GM18867 (cell line): ENCODE measurements around the gene NKPD1.

Experiments used
- ATAC-seq: cut with Tn5 transposase; IDR thresholded peaks from one replicate; pipeline ENCODE4 v1.9.1; 2021; ENCODE audit warnings: mild to moderate bottlenecking, moderate library complexity; ENCODE audit not compliant: unreplicated experiment

NKPD1 gene

DNA sequence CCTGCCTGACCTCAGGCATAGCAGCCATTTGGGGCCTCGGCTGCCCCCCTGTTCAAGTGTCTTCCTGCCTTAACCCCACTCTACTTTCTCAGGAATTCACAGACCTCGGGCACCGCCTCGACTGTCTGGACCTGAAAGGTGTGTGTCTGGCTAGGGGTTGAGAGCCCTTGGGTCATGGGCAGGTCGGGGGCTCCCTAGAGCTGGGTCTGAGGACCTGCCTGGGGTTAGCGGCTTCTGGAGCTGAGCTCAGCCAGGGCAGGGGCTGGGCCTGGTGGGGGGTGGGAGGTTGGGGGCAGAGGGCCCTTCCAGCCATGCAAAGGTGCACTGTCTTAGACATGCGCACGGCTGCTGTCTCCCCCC lies 20.7 kb downstream of the NKPD1 start:
- no peak for ATAC-seq

GRCh38 chr19:45139286-45140143 lies 21.3 kb downstream of the NKPD1 start:
- no peak for ATAC-seq

DNA sequence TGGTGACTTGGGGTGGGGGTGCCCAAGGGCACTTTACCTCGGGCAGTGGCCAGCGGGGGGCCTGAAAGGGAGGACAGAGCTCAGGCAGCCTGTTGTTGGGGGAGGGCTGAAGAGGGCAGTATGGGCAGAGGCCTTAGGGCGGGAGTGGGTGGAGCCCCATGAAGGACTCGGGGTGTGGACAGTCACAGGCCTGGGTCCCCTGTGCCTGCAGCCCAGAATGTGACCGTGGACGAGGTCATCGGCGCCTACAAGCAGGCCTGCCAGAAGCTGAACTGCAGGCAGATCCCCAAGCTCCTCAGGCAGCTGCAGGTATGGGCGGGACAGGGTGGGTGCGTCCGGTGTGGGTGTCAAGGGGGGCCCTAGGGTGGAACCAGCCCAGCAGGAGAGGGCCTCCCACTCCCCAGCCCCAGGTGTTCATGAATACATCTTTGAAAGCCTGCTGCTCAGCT lies 22.5 kb downstream of the NKPD1 start:
- no peak for ATAC-seq

DNA sequence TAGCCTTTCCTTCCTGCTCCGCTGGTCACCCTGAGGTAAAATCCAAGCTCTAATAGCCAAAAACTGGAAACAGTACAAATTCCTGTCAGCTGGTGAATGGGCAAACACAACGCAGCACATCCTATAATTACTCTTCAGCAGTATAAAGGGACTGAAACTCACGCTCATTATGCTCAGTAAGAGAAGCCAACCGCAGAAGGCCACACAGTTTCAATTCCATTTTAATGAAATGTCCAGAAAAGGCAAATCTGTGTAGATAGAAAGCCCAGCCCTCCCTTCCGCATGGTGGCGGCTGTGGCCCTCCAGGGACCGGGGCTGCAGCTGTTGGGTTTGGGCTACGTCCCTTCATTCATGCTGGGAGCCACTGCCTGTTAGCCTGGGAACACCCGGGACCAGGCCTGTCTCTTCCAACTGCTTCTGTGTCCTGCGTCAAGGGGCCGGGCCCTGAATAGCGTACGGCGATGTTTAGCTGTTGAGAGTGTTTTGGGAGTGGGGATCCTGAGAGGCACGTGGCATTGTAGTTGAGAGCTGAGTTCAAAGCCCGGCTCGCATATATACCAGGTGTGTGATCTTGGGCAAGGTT lies 23.5 kb downstream of the NKPD1 start:
- ATAC-seq: peak; percentile 72

GRCh38 chr19:45136507-45137178 lies 24.1 kb downstream of the NKPD1 start:
- no peak for ATAC-seq

DNA sequence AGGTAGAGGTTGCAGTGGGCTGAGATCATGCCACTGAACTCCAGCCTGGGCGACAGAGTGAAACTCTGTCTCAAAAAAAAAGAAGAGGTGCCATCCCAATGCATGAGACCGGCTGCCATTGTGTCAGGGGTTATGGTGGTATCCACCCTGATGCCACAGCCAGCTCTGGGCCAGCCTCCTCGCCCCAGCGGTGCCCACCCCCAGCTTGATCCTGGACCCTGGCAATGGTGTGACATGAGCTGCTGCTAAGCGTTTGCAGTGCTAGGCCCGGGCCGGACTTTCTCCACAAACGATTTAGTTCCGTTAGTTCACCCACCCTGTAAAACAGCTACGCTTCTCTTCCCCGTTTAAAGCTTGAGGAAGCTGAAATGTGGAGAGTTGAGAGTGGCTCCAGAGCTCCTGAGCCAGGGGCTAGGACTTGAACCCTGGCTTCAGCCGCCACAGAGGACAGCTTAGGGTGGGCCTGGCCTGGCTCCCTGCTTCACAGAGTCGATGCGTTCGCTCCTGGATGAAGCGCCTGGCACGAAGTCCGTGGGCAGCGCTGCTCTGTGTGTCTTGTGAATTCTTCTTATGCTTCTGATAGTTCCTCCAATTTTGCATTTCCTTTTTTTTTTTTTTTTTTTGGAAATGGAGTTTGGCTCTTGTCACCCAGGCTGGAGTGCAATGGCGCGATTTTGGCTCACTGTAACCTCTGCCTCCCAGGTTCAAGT lies 25.5 kb downstream of the NKPD1 start:
- ATAC-seq: no peak

- ATAC-seq: no peak
These were observed 27.1 kb downstream of the NKPD1 start for GRCh38 chr19:45133661-45134060.

GRCh38 chr19:45130888-45131615 lies 29.7 kb downstream of the NKPD1 start:
- ATAC-seq: no peak

GRCh38 chr19:45130236-45130635 lies 30.5 kb downstream of the NKPD1 start:
- ATAC-seq: no peak

DNA sequence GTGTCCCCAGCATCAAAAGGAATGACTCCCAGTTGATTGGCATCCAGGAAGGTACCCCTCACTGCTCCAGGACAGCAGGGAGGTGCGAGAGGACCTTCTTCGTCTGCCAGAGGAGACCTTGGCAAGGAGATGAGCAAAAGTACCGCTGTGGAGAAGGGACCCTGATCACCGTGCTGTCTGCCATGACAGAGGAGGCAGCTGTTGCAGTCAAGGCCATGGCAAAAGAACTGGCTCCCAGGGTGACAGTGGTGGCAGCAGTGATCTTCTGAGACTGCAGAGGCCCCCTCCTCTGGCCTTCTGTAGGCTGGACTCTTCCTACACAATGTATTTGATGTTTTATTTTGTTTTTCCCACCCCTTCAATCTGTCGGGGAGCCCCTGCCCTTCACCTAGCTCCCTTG lies 32.0 kb downstream of the NKPD1 start:
- ATAC-seq: no peak

DNA sequence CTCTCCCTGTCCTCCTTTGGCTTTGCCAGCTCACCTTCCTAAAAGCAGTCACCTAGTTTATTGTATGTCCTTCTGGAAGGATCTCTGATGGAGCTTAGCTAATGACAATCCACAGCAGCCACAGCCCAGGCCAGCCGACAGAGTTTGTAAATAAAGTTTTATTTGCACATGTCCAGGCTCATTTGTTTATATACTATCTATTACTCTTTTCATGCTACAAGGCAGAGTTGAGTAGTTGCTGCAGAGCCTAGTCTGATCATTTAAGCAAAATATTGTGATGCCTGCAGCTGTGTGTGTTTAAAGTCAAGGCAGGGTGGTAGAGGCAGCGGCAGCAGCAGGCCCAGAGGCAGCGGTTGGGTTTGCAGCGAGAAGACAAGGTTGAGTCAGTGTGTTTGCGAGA lies 32.6 kb downstream of the NKPD1 start:
- no peak for ATAC-seq

- no peak for ATAC-seq
These were observed 34.1 kb downstream of the NKPD1 start for GRCh38 chr19:45126654-45127053.

DNA sequence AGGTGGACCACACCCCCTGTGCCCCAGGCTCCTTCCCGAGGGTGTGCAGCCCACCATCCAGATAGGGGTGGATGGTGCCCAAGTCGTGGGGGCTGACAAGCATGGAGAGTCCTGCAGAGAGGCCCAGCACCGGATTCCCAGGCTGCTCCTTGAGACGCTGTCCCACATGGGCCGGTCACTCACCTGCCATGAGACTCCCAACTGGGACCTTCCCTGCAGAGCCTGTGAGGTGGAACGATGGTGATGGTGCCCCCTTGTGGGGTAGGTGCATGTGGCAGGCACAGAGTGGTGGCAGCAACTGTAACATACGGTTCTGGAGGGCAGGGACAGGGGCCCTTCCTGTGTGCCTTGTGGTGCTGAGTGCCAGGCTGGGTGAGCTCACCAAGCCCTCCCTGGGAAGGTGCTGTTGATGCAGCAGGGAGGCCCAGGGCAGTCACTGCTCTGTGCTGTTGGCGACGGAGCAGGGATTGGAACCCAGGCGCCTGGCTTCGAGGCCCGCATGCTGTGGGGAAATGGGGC lies 34.7 kb downstream of the NKPD1 start:
- no peak for ATAC-seq

- ATAC-seq: no peak
These were observed 35.4 kb downstream of the NKPD1 start for GRCh38 chr19:45125360-45125759.

DNA sequence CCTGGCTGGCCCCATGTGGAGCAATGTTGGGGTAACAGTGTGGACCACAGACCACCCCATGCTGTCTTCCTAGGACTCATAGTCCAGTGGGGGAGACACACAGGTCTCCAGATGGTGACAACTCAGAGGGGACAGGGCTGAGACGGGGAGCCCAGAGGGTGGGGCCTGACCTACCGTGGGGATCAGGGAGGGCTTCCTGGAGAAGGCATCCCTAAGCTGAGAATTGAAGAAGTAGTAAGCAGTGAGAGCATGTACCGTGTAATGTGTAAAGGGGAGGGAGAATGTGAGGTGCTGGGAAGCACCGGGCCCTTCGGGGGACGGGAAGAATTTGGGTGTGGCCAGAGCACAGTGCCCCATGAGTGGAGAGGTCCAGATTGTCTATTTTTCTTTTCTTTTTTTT lies 36.8 kb downstream of the NKPD1 start:
- no peak for ATAC-seq

DNA sequence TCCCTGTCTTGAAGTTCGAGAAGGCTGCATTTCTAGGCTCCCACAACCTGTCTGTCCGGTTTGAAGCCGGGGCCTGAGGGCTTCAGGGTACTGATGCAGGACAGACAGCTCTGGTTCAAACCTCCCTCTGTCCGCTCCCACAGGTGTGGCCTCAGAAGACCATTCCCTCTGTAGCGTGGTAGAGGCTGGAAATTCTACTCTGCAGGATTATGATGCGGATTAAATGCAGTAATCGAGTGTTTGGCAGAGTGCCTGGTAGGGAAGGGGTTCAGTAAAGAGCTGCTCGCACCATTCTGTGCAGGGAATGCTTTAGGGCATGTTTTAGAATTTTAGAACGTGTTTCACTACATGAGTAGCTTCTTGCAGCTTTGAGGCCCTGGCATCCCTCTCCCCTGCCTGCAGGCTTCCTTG lies 37.3 kb downstream of the NKPD1 start:
- no peak for ATAC-seq

- no peak for ATAC-seq
These were observed 38.0 kb downstream of the NKPD1 start for GRCh38 chr19:45122832-45123231.

GRCh38 chr19:45121827-45122345 lies 38.9 kb downstream of the NKPD1 start:
- ATAC-seq: no peak

GRCh38 chr19:45119582-45119981 lies 41.2 kb downstream of the NKPD1 start:
- ATAC-seq: no peak
